Left forelimb (tissue), 1 donor: ENCODE results near the gene TMEM220.

ENCODE experiments used
- DNase-seq: peaks from one replicate; pipeline ENCODE4 v3.0.0-alpha.2; 2018; ENCODE audit warnings: low spot score

The TMEM220 gene

DNA sequence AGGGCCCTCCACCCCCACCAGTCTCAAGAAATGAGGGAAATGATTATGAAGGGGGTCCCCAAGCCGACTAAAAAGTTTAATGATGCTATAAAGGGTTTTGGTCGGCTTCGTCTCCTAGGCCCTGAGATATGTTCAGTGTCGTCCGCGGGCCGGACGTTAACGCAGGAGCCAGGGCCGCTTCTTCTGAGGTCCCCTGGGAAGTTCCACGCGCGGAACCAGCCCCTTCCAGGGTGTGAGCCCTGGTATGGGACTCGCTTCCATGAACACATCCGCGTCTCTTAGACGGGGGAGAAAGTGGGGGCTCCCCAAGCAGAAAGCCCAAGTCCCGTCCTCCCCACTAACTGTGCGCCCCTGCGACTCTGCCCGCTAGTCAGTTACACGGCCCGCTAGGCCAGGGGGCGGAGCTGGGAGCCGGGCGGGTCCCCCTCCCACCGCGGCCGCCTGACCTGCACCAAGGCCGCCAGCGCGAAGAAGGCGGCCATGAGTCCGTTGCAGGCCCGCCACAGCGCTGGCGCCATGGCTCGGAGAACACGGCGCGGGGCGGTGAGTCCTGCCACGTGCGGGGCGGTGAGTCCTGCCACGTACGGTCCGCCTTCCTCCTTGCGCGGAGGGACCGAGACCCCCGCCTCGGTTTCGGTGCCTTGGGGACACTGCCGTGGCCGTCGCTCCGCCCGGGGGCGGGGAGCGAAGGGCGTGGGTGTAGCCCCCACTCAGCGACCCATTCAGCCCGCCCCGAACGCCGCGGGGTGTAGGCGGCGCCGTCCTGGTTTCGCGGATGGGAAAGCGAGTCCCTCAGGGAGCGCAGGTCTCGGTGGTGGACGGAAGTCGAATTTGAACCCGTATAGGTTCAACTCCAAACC is at the start of gene TMEM220:
Gene TMEM220, minus strand, starts transcription at position 690 of the 860 bp plus-strand sequence. Its CDS starts 172 bp downstream, at position 518.
- peak; percentile 91 for DNase-seq

GRCh38 chr17:10779609-10780008 is 49.8 kb upstream of the TMEM220 start:
- no peak for DNase-seq

DNA sequence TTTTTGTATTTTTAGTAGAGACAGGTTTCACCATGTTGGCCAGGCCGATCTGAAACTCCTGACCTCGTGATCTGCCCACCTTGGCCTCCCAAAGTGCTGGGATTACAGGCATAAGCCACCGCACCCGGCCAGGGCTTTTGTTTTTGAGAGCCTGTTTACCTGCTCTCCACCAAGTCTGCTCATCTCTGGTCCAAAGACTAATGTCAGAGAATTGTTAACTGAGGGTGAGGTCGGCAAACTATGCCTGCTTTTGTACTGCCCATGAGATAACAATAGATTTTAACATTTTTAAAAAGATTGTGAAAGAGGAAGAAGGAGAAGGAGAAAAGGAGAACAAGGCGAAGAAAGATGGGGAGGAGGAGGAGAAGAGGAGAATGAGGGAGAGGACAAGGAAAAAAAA is 48.1 kb upstream of the TMEM220 start:
- DNase-seq: no peak

GRCh38 chr17:10777131-10777807 is 47.4 kb upstream of the TMEM220 start:
- no peak for DNase-seq

- no peak for DNase-seq
Observed at GRCh38 chr17:10776381-10776780, 46.6 kb upstream of the TMEM220 start.

DNA sequence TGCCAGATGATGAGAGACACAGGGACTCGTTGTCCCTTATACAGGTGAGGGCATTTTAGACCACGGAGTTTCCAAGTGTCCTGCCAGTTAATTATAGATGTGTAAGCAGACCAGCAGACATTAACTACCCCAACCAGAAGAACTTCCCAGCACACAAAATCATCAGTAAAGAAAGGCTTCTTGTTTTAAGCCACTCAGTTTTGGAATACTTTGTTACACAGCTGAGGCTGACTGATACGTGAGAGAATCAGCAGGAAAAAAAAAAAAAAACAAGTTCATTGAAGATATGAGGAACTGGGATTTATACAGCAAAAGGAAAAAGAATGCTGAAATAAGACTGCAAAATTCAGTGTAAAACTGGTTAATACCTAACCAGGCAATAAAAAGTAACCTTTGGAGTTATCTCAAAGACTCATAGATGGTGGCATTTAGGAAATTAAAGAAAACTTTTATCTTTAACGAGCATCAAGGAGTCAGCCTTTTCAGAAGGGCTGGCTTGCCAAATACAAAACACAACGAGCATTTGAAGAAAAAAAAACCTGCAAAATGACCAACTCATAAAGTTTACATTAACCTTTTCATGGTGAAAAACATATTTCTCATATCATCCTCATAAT is 46.0 kb upstream of the TMEM220 start:
- no peak for DNase-seq

- DNase-seq: no peak
Observed at GRCh38 chr17:10775058-10775457, 45.2 kb upstream of the TMEM220 start.

DNA sequence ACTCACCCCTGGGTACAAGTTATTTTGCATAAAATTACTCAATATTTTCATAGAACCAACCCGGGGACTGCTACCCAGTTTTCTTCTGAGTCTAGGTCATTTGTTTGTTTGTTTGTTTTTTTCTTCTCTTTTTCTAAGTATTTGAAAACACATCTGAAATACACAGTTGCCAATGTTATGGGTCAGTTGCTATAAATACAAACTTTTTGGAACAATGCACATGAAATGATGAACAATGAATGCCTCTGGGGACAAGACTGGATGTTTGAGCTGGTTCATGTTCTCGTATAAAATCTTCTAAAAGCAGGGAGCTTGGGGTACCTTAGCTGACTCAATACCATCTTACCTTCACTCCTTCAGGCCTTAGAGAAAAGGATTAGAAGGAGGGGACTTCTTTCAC is 43.6 kb upstream of the TMEM220 start:
- no peak for DNase-seq

- DNase-seq: no peak
Observed at GRCh38 chr17:10772425-10773380, 42.9 kb upstream of the TMEM220 start.

GRCh38 chr17:10771148-10771547 is 41.3 kb upstream of the TMEM220 start:
- DNase-seq: no peak

GRCh38 chr17:10769840-10770239 is 40.0 kb upstream of the TMEM220 start:
- DNase-seq: no peak

- no peak for DNase-seq
Observed at GRCh38 chr17:10768750-10769251, 39.0 kb upstream of the TMEM220 start.

GRCh38 chr17:10767232-10767631 is 37.4 kb upstream of the TMEM220 start:
- no peak for DNase-seq

DNA sequence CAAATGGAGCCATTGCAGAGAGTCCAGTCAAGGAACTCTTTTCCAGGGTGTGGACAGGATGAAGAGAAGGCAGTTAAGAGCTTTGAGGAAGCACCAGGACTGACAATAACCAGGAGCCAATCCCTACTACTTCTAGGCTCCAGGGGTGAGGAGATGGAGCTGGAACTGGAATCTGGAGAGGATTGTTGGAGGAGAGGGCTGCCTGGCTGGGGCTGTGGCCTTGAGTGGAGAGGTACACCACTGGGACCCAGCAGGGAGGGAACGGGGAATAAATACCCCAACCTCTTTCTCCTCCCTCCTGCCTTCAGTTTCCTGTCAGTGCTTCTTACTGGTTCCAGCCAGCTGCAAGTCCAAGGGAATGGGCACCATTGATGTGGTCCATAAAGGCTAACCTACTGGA is 32.2 kb upstream of the TMEM220 start:
- DNase-seq: no peak

GRCh38 chr17:10761281-10761680 is 31.5 kb upstream of the TMEM220 start:
- DNase-seq: no peak

DNA sequence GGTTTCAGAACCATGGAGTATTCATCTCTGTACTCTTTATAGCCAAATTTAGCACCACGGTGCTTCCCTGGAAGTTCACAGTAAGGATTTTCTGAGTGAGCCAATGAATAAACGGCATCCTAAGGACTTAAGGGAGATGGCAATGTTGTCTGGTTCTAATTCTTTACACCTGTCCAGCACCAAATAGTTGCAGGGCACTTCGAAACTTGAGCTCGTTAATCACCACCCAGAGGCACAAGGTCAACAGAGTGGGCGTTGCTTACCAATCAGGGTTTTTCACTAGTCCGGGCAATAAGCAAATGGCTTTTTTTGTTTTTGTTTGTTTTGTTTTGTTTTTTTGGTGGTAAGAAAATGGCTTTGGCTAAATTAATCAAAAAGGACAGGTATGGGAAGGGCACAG is 28.2 kb upstream of the TMEM220 start:
- no peak for DNase-seq

- DNase-seq: no peak
Observed at GRCh38 chr17:10757647-10758046, 27.8 kb upstream of the TMEM220 start.

DNA sequence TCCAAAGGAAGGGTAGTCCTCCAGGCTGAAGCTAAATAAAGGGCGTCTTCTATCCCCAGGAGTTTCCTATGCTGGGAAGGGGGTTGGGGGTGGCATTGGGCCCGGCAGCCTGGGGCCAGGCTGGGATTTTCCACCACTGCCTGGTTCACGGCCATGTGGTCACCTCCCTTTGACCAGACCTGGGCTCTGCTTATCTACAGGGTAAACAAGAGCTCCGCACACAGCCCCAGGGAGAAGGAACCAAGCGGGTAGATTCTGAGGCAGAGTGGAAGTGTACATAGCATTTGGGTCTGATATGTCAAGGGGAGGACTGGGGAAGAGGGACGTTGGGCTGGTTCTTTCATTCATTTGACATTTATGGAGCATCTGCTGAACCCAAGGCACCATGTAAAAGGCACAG is 27.2 kb upstream of the TMEM220 start:
- no peak for DNase-seq

DNA sequence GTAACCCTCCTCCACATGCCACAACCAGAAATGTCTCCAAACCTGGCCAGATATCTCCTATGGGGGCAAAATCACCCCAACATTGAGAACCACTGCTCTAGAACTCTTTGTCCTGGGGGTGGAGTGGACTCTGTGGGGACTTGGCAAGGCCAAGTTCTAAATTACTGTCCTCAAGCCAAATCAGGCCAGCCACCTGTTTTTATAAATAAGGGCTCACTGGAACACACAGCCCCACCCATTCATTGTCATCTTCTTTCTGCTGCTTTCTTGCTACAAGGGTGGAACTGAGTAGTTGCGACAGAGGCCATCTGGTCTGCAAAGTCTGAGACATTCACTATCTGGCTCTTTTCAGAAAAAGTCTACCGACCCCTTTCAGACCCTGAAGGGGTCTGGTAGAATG is 26.8 kb upstream of the TMEM220 start:
- no peak for DNase-seq

GRCh38 chr17:10756185-10756584 is 26.4 kb upstream of the TMEM220 start:
- no peak for DNase-seq

DNA sequence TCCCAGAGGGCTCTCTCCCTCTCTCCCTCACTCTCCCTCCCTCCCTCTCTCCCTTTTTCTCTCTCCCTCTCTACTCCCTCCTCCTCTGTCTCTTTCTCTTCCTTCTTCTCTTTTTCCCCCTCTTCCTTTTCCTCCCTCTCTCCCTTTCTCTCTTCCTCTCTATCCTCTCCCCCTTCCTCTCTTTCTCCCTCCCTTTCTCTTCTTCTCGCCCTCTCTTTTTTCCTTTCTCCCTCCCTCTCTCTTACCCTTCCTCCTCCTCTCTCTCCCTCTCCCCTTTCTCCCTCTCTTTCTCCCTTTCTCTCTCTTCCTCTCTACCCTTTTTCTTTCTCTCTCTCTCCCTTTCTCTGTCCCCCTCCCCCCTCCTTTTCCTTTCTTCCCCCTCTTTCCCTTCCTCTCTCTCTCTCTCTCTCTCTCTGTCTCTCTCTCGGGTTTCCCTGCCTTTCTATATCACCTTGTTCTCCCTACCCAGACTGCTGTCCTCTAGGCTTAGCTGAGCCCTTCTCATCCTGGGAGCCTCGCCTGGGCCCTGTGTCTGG is 25.8 kb upstream of the TMEM220 start:
- no peak for DNase-seq
